ENCODE results near the gene CDH8. TPM values are rescaled to one million over a fixed set of nuclear protein-coding genes. Genes with fewer than 3 reads are reported as not detected.

Gene CDH8
- not detected for total RNA-seq

GRCh38 chr16:62036101-62036801 lies at the start of gene CDH8:
TSS of gene CDH8 (minus strand) at chr16:62036438. CDS start at chr16:62021403, 15,035 bp downstream.
- no peak for TF ChIP-seq CTCF (IDR thresholded peaks at IDR 0.05)
- no peak for TF ChIP-seq POLR2A (IDR thresholded peaks at IDR 0.05)
- ATAC-seq = no peak
- intact Hi-C loops (cut with DNase I) = no loop called here

GRCh38 chr16:62079236-62079635 lies 43.0 kb upstream of the CDH8 start:
- TF ChIP-seq POLR2A (IDR thresholded peaks at IDR 0.05) (no peak), CTCF (IDR thresholded peaks at IDR 0.05) (no peak)
- intact Hi-C loops (cut with DNase I) = no loop called here
- Histone ChIP-seq H3K4me1 (no peaks in the 10 kb centered on the region), H3K36me3 (replicated peaks in 1 of 2; ENCODE audit: insufficient read depth in 1 of 2, low read depth in 2 of 2) (no peaks in the 10 kb centered on the region), H3K27me3 (no peaks in the 10 kb centered on the region), H3K9me3 (no peaks in the 10 kb centered on the region), H3K27ac (no peak overlapping the region), H3K4me3 (no peak overlapping the region)
- ATAC-seq (no peak), DNase-seq (no peak)
- 67 to 71% methylated on average over 4 of the region's 4 CpGs for WGBS, 2 donors

More at GRCh38 chr16:62036101-62036801, at the start of gene CDH8:
- Histone ChIP-seq H3K9me3 (no peaks in the 10 kb centered on the region), H3K27me3 (peaks cover 0 to 4% of the 10 kb centered on the region in 2 donors), H3K27ac (no peak within 1 kb of the TSS), H3K36me3 (replicated peaks in 1 of 2; ENCODE audit: insufficient read depth in 1 of 2, low read depth in 2 of 2) (no peaks in the 10 kb centered on the region), H3K4me1 (peaks cover 6% of the 10 kb centered on the region), H3K4me3 (no peak within 1 kb of the TSS)
- DNase-seq = no peak
- WGBS, 2 donors = 0 to 1% methylated on average over 38 to 59 of the region's 60 CpGs

- WGBS, 2 donors = 38 to 46% methylated on average over 4 of the region's 4 CpGs
- ATAC-seq (no peak), DNase-seq (peak in 1 of 4 donors; percentile 5)
- Histone ChIP-seq H3K9me3 (no peaks in the 10 kb centered on the region), H3K27me3 (no peaks in the 10 kb centered on the region), H3K27ac (no peak overlapping the region), H3K4me3 (no peak overlapping the region), H3K36me3 (replicated peaks in 1 of 2; ENCODE audit: insufficient read depth in 1 of 2, low read depth in 2 of 2) (no peaks in the 10 kb centered on the region), H3K4me1 (no peaks in the 10 kb centered on the region)
- intact Hi-C loops (cut with DNase I) = no loop called here
- TF ChIP-seq CTCF (IDR thresholded peaks at IDR 0.05) (no peak), POLR2A (IDR thresholded peaks at IDR 0.05) (no peak)
These were observed 41.8 kb upstream of the CDH8 start for GRCh38 chr16:62077998-62078397.

- no peak overlapping the region for H3K27ac ChIP-seq
- no peak for DNase-seq
- 62 to 66% methylated on average over 3 of the region's 3 CpGs for WGBS, 2 donors
These were observed 40.6 kb upstream of the CDH8 start for GRCh38 chr16:62076886-62077285.

More at GRCh38 chr16:62076886-62077285, 40.6 kb upstream of the CDH8 start:
- H3K36me3 ChIP-seq (replicated peaks in 1 of 2; ENCODE audit: insufficient read depth in 1 of 2, low read depth in 2 of 2) = no peaks in the 10 kb centered on the region
- TF ChIP-seq POLR2A (IDR thresholded peaks at IDR 0.05) (no peak), CTCF (IDR thresholded peaks at IDR 0.05) (no peak)
- no peak for ATAC-seq
- H3K4me3 ChIP-seq = no peak overlapping the region
- H3K4me1 ChIP-seq = no peaks in the 10 kb centered on the region
- no peaks in the 10 kb centered on the region for H3K27me3 ChIP-seq
- intact Hi-C loops (cut with DNase I) = no loop called here
- H3K9me3 ChIP-seq = no peaks in the 10 kb centered on the region

Measured in body of pancreas (tissue), 4 donors.